CD4-positive, alpha-beta T cell treated with Interleukin-6 for 4 hours (primary cell): ENCODE results near the gene CRMP1.

Source experiments
- DNase-seq: peaks from one replicate; pipeline ENCODE4 v3.0.0-alpha.2; 2020; ENCODE audit warnings: mixed read lengths

CRMP1 gene

DNA sequence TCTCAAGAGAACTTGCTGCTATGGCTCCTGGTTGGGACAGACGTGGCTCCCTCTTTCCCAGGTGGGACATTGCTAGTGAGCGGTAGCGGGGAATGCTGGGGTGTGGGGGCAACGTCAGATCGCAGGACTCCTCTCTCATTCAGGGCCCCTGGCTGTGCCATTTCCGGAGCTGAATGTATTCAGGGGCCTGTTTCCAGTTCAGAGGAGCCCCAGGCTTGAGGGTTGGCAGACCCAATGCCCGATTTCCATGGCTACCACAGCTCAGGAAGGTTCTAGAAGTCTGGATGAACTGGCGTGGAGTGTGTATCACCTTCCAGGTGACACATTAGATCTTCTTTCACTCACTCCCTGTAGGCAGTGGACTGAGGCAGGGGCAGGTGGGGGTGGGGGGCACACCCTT is 26.2 kb upstream of the CRMP1 start:
- DNase-seq: no peak

GRCh38 chr4:5918331-5918985 is 25.6 kb upstream of the CRMP1 start:
- DNase-seq: no peak

DNA sequence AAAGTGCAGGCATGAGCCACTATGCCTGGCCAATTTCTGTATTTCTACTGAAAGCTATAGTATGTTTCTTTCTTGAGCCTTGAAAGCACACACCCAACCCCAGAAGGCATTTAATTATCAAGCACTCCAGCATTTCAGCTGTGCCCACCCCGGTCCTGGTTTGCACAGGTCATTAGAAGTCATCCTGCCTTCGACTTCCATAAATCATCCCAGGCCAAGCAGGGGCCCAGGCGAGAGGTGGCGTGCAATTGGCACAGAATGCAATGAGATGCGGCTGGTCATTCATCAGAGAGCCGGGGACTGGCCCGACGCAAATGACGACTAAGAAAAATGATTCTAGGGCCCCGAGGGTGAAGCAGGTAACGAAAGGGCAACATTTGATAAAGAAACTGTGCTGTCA is 24.8 kb upstream of the CRMP1 start:
- no peak for DNase-seq

- no peak for DNase-seq
Measured at GRCh38 chr4:5916229-5916628, 23.3 kb upstream of the CRMP1 start.

- no peak for DNase-seq
Measured at GRCh38 chr4:5913454-5913853, 20.6 kb upstream of the CRMP1 start.

GRCh38 chr4:5912614-5913019 is 19.7 kb upstream of the CRMP1 start:
- DNase-seq: no peak

- DNase-seq: no peak
Measured at GRCh38 chr4:5908876-5909427, 16.1 kb upstream of the CRMP1 start.

DNA sequence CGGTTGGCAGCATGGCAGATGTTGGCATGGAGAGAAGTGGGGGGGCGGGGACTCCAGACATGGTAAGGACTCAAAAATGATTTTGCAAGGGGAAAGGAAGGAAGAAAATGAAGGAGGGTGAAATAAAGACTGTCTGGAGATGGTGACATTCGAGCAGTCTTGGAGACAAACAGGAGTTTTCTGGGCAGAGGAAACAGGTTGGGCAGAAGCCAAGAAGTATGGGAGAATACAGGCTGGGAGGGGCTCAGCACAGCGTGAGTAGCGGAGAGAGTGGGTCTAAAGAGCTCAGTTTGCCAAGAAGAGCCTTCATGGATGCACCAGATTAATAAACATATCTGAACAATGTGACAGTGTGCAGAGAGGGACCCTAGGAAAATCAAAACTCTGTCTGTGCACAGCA is 13.3 kb upstream of the CRMP1 start:
- DNase-seq: no peak

GRCh38 chr4:5905714-5906113 is 12.8 kb upstream of the CRMP1 start:
- DNase-seq: no peak

GRCh38 chr4:5900844-5901243 is 8.0 kb upstream of the CRMP1 start:
- DNase-seq: no peak

- no peak for DNase-seq
Measured at GRCh38 chr4:5899881-5900280, 7.0 kb upstream of the CRMP1 start.

DNA sequence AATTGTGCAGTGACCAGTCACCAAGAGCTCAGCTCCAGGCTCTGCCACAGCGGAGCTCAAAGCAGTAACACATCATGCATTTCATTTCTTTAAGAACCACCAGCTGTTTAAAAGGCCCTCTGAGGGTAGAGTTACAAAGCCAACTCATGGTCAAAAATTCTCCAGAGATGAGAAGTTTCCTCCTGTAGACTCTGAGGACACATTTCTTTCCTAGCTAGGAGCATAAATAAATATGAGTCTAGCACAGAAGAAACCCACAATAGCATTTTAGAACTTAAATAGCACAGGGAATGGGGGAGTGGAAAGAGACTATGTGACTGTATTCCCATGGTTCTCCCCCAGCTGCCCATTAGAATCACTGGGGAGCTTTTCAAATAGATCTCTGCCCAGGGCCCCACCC is 6.5 kb upstream of the CRMP1 start:
- DNase-seq: no peak

GRCh38 chr4:5897674-5898073 is 4.8 kb upstream of the CRMP1 start:
- DNase-seq: no peak

DNA sequence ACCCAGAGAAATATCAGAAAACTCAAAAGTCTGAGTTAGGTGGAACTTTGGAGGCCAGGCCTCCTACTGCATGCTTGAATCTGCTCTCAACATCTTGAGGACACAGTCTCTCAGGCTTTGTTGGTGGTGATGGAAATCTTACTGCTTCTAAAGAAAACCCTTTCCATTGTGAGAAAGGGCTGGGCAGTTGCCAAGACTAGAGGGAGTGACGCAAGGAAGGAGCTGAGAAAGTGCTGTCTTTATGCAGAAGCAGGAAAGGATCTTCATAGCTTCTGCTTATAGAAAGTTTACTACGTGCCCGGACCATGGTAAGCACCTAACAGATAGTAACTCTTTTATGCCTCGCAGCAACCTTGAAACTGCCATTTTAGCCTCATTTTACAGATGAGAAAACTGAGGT is 2.4 kb upstream of the CRMP1 start:
- no peak for DNase-seq

DNA sequence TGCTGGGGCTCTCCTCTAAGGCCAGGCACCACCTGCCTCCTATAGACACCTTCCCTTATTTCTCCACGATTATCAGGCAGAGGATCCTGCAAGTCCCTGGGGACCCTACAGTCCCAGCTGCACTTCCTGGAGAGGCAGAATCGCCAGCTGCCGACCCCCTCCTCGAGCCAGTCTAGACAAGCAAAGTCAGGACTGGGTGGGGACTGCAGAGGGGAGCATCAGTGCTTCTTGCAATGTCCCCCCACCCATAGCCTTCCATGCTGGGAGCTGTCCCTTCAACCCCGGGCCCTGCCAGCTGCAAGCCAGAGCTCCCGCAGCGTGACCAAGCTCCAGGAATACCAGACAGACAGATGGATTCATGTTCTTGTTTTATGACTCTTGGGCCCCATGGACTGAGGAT is 1.4 kb upstream of the CRMP1 start:
- DNase-seq: no peak

- no peak for DNase-seq
Measured at GRCh38 chr4:5893591-5893990, 705 bp upstream of the CRMP1 start.

DNA sequence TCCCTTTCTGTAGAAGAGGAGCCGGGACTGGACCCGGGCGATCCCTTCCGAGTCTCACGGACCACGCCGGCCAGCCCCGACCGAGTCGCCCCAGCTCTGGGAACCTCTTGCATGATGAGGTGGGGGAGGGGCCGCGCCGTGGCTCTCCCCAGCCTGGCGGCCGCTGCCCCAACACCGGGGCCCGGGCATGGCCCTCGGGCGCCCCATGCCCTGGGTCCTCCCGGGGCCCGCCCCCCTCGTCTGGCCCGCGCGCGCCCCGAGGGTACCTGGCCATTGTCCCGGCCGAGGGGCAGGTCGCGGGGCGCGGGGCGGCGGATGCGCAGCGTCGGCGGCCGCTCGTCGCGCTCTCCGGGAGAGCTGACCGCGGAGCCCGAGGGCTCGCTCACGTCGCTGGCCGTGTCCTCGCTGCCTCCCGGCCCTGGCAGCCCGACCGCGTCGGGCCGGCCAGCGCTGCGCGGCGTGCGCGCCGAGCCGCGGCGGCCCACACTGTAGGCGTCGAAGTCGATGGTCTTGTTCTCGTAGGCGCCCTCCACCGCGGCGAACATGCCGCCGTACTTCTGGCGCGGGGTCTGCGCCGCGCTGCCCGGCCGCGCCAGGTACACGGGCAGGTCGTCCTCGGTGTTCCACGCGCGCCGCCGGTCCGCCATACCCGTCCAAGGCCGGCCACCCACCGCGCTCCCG is 423 bp downstream of the CRMP1 start:
- DNase-seq: no peak

GRCh38 chr4:5891563-5892322 is 1.1 kb downstream of the CRMP1 start:
- no peak for DNase-seq

DNA sequence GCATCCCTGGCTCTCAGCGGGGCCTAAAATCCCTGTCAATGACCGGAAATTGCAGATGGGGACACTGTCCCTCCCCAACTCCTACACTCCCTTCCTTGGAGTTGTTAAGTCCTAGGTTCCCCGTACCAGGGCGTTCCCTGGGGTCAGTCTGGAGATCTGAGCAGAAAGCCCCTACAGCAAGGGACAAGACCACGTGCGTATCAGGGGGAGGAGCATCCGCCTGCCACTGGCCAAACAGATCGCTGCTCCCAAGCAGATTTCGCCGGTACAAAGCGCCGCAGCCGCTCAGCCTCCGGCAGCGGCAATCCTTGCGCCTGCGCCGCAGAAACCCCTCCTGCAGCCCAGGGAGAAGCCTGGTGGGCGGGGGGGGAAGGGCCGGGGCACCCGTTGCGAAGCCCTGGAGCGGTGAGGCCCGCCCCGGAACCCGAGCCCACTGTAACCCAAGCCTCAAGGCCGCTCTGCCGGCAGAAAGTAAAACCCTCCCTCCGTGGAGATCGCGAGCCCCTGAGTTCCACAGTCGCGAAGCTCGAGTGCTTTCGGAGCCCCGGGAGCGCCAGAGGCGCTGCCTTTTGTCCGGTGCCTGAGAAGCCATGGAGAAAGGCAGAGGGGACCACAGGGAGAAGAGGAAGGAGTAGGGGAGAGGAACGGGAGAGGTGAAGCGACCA is 2.7 kb downstream of the CRMP1 start:
- DNase-seq: no peak

GRCh38 chr4:5889002-5889696 is 3.7 kb downstream of the CRMP1 start:
- no peak for DNase-seq

- DNase-seq: no peak
Measured at GRCh38 chr4:5888222-5889001, 4.5 kb downstream of the CRMP1 start.
